Left lobe of liver (tissue), 2 donors: ENCODE measurements around the gene DCT. TPM values are rescaled to one million over a fixed set of nuclear protein-coding genes. Genes with fewer than 3 reads are reported as not detected.
A peak's percentile ranks its signal among the peaks of the same experiment; 100 is the strongest.

Experiments used
- ATAC-seq: fragments of 200-7000 bp; cut with Tn5 transposase; one replicate; pipeline ENCODE4 v1.9.1; 2020; ENCODE audit warnings: mild to moderate bottlenecking, moderate library complexity
- DNase-seq: peaks from one replicate; pipeline ENCODE4 v3.0.0-alpha.2; 2020; ENCODE audit warnings: low spot score
- total RNA-seq: library from RNA; stranded (reverse); gene quantifications from one replicate; pipeline ENCODE4 v1.2.1, GENCODE V29; 2021
- donor health status: DM: no; HTN: no; CAD: no; lungs with moderate emphysema.
- donor health status: DM: no; HTN: yes; CAD: no.

Gene DCT
- total RNA-seq, 1 donor from 2014 or later: 0.30 TPM

- peak; percentile 92 for ATAC-seq
- no peak for DNase-seq
Observed at GRCh38 chr13:94400874-94401273, 78.6 kb downstream of the DCT start.

GRCh38 chr13:94399812-94400211, 79.7 kb downstream of the DCT start:
- ATAC-seq: no peak
- no peak for DNase-seq

GRCh38 chr13:94395860-94396259, 83.6 kb downstream of the DCT start:
- ATAC-seq (no peak), DNase-seq (no peak)

GRCh38 chr13:94394723-94395122, 84.8 kb downstream of the DCT start:
- ATAC-seq (no peak), DNase-seq (no peak)

- DNase-seq (no peak), ATAC-seq (no peak)
Observed at GRCh38 chr13:94390881-94391280, 88.6 kb downstream of the DCT start.

- DNase-seq: no peak
Observed at GRCh38 chr13:94389604-94390351, 89.7 kb downstream of the DCT start.

GRCh38 chr13:94387047-94387446, 92.4 kb downstream of the DCT start:
- ATAC-seq: no peak
- DNase-seq: no peak

More at GRCh38 chr13:94389604-94390351, 89.7 kb downstream of the DCT start:
- no peak for ATAC-seq

Other genes with a start within 250 kb of the DCT start
- gene TGDS, start 116.5 kb upstream of the DCT start, total RNA-seq: 8.4 TPM
- 4.7 TPM for gene GPR180, start 122.2 kb upstream of the DCT start, total RNA-seq
- gene SOX21, start 232.9 kb upstream of the DCT start, total RNA-seq: not detected